ENCODE results near the gene HYAL3.

DNA sequence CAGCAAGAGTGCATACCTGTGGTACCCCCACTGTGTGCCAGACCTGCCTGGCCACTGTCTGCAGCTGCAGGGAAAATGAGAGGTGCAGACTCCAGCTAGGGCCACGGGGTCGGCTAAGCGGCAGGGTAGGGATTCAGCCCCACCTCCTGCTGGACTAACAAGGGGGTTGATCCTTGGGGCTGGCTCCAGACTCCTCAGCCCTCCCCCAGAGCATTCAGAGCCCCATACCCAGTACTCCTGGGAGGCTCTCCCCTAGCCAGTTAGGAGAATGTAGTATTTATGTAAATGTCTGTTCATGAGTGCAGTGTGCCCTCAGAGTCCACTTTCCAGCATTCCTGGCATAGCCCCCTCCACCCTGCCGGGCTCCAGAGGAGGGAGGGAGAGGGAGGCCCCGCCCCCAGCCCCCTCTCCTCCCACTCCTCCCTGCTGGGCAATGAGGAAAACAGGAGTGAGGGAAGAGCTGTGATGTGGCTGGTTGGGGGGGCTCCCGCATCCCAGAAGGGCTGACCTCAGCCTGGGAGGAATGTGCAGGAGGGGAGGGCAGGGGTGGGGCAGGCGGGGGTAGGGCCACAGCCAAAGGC, 34.7 kb downstream of the HYAL3 start:
- TF ChIP-seq, protein P1, sequence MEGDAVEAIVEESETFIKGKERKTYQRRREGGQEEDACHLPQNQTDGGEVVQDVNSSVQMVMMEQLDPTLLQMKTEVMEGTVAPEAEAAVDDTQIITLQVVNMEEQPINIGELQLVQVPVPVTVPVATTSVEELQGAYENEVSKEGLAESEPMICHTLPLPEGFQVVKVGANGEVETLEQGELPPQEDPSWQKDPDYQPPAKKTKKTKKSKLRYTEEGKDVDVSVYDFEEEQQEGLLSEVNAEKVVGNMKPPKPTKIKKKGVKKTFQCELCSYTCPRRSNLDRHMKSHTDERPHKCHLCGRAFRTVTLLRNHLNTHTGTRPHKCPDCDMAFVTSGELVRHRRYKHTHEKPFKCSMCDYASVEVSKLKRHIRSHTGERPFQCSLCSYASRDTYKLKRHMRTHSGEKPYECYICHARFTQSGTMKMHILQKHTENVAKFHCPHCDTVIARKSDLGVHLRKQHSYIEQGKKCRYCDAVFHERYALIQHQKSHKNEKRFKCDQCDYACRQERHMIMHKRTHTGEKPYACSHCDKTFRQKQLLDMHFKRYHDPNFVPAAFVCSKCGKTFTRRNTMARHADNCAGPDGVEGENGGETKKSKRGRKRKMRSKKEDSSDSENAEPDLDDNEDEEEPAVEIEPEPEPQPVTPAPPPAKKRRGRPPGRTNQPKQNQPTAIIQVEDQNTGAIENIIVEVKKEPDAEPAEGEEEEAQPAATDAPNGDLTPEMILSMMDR (IDR thresholded peaks at IDR 0.05), result no peak
- TF ChIP-seq POLR2A (IDR thresholded peaks at IDR 0.05; ENCODE audit: low read depth) (no peak), POLR2AphosphoS5 (IDR thresholded peaks at IDR 0.05) (peak in 1 of 2 donors; percentile 35), EP300 (IDR thresholded peaks at IDR 0.05) (no peak)

All from esophagus muscularis mucosa (tissue), 4 donors.